Liver (tissue), 3 donors: Measurements from ENCODE around the gene PPP6R3.

Experiments
- EGR1 ChIP-seq, 2 donors: IDR thresholded peaks; 2 replicates each; pipeline ENCODE4 v1.6.1; 2016 to 2018; ENCODE audit warnings: antibody characterized with exemption in 2 of 2, low read depth in 2 of 2
- FOXA1 ChIP-seq: IDR thresholded peaks from 2 replicates; pipeline ENCODE4 v1.6.1; 2016; ENCODE audit warnings: antibody characterized with exemption
- GABPA ChIP-seq, 2 donors: IDR thresholded peaks in 1 of 2; conservative IDR thresholded peaks in 1 of 2; 2 replicates each; pipeline ENCODE4 v1.6.1; 2016; ENCODE audit warnings: antibody characterized with exemption in 2 of 2, mild to moderate bottlenecking in 1 of 2, moderate library complexity in 1 of 2
- JUND ChIP-seq, 2 donors: IDR thresholded peaks; 2 replicates each; pipeline ENCODE4 v1.6.1; 2016; ENCODE audit warnings: antibody characterized with exemption in 2 of 2
- RAD21 ChIP-seq, 2 donors: IDR thresholded peaks; 2 replicates each; pipeline ENCODE4 v1.6.1; 2016; ENCODE audit warnings: antibody characterized with exemption in 2 of 2, mild to moderate bottlenecking in 2 of 2
- SP1 ChIP-seq: IDR thresholded peaks from 2 replicates; pipeline ENCODE4 v1.6.1; 2018; ENCODE audit warnings: antibody characterized with exemption, mild to moderate bottlenecking
- YY1 ChIP-seq: IDR thresholded peaks from 2 replicates; pipeline ENCODE4 v1.6.1; 2016; ENCODE audit warnings: antibody characterized with exemption, mild to moderate bottlenecking
- TF ChIP-seq, protein P1 (sequence below): fragments of 150-350 bp; IDR thresholded peaks from 2 replicates; pipeline ENCODE4 v1.5.1; 2017; ENCODE audit warnings: improper control_type of control experiment, low read depth, low read length; ENCODE audit not compliant: missing input control
- TF ChIP-seq, protein P2 (sequence below): IDR thresholded peaks from 2 replicates; pipeline ENCODE4 v1.6.1; 2016; ENCODE audit warnings: antibody characterized with exemption
- TF ChIP-seq, protein P3 (sequence below): IDR thresholded peaks from 2 replicates; pipeline ENCODE4 v1.6.1; 2016; ENCODE audit warnings: antibody characterized with exemption, mild to moderate bottlenecking
- TF ChIP-seq, protein P4 (sequence below): IDR thresholded peaks from 2 replicates; pipeline ENCODE4 v1.6.1; 2016; ENCODE audit warnings: antibody characterized with exemption
- donor health status: healthy.
- donor health status: healthy.

DNA sequence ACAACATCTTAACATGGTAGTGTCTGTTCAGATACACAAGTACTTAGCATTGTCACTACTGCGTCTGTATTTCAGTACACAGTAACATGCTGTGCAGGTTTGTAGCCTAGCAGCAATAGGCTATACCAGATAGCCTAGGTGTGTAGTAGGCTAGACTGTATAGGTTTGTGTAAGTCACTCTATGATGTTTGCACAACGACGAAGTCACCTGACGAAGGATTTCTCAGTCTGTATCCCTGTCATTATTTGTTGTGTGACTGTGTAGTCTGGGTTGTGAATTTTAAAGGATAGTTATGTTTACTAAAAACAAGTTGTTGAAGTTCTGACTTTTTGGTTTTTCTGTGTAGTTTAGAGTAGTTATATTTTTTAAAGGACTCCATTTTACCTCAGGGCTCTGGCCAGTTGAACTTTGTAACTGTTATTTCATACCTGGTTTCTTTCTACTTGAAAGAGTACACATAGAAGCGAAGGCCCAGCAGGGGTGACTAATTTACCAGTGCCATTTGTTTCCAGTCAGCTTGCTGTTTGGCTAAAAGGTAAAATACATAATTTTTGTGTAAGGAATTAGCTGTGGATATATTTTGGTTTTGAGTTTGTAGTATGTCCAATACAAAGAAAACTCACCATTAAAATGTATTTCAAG, 72.3 kb downstream of the PPP6R3 start:
- TF ChIP-seq, protein P1, sequence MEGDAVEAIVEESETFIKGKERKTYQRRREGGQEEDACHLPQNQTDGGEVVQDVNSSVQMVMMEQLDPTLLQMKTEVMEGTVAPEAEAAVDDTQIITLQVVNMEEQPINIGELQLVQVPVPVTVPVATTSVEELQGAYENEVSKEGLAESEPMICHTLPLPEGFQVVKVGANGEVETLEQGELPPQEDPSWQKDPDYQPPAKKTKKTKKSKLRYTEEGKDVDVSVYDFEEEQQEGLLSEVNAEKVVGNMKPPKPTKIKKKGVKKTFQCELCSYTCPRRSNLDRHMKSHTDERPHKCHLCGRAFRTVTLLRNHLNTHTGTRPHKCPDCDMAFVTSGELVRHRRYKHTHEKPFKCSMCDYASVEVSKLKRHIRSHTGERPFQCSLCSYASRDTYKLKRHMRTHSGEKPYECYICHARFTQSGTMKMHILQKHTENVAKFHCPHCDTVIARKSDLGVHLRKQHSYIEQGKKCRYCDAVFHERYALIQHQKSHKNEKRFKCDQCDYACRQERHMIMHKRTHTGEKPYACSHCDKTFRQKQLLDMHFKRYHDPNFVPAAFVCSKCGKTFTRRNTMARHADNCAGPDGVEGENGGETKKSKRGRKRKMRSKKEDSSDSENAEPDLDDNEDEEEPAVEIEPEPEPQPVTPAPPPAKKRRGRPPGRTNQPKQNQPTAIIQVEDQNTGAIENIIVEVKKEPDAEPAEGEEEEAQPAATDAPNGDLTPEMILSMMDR = no peak
- TF ChIP-seq FOXA1 (no peak), EGR1 (IDR thresholded peaks at IDR 0.05; ENCODE audit: low read depth in 2 of 2) (no peak), JUND (IDR thresholded peaks at IDR 0.05) (peak; percentile 34 to 44), GABPA (IDR thresholded peaks at IDR 0.05 in 1 of 2, conservative IDR thresholded peaks at IDR 0.05 in 1 of 2) (no peak), YY1 (peak; percentile 76), SP1 (no peak), RAD21 (IDR thresholded peaks at IDR 0.05) (no peak)
- TF ChIP-seq, protein P2, sequence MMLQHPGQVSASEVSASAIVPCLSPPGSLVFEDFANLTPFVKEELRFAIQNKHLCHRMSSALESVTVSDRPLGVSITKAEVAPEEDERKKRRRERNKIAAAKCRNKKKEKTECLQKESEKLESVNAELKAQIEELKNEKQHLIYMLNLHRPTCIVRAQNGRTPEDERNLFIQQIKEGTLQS = no peak
- TF ChIP-seq, protein P3, sequence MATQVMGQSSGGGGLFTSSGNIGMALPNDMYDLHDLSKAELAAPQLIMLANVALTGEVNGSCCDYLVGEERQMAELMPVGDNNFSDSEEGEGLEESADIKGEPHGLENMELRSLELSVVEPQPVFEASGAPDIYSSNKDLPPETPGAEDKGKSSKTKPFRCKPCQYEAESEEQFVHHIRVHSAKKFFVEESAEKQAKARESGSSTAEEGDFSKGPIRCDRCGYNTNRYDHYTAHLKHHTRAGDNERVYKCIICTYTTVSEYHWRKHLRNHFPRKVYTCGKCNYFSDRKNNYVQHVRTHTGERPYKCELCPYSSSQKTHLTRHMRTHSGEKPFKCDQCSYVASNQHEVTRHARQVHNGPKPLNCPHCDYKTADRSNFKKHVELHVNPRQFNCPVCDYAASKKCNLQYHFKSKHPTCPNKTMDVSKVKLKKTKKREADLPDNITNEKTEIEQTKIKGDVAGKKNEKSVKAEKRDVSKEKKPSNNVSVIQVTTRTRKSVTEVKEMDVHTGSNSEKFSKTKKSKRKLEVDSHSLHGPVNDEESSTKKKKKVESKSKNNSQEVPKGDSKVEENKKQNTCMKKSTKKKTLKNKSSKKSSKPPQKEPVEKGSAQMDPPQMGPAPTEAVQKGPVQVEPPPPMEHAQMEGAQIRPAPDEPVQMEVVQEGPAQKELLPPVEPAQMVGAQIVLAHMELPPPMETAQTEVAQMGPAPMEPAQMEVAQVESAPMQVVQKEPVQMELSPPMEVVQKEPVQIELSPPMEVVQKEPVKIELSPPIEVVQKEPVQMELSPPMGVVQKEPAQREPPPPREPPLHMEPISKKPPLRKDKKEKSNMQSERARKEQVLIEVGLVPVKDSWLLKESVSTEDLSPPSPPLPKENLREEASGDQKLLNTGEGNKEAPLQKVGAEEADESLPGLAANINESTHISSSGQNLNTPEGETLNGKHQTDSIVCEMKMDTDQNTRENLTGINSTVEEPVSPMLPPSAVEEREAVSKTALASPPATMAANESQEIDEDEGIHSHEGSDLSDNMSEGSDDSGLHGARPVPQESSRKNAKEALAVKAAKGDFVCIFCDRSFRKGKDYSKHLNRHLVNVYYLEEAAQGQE = no peak
- TF ChIP-seq, protein P4, sequence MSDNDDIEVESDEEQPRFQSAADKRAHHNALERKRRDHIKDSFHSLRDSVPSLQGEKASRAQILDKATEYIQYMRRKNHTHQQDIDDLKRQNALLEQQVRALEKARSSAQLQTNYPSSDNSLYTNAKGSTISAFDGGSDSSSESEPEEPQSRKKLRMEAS = no peak
